GM23338 (cell line): ENCODE results near the gene TMEM141. TPM values are rescaled to one million over a fixed set of nuclear protein-coding genes. Genes with fewer than 3 reads are reported as not detected.

Source experiments
- ATAC-seq: fragments of 200-7000 bp; cut with Tn5 transposase; 3 replicates; pipeline ENCODE4 v1.9.1; 2020
- DNase-seq: peaks from one replicate; pipeline ENCODE4 v3.0.0-alpha.2; 2015; ENCODE audit warnings: low spot score
- H2AFZ ChIP-seq: fragments of 200-600 bp; sonication (generic); 2 replicates; pipeline ENCODE4 v1.8.0; 2016; ENCODE audit warnings: antibody characterized with exemption, mild to moderate bottlenecking, moderate library complexity
- H3F3A ChIP-seq: fragments of 200-600 bp; sonication (generic); replicated peaks from 2 replicates; pipeline ENCODE4 v1.8.0; 2017; ENCODE audit warnings: antibody characterized with exemption, mixed run types, low read depth
- H3K27ac ChIP-seq: fragments of 200-600 bp; sonication (generic); 2 replicates; pipeline ENCODE4 v1.6.1; 2016; ENCODE audit warnings: low read depth
- H3K27me3 ChIP-seq: fragments of 200-600 bp; sonication (generic); 2 replicates; pipeline ENCODE4 v1.8.0; 2016; ENCODE audit warnings: mild to moderate bottlenecking, mixed run types, moderate library complexity; ENCODE audit not compliant: insufficient read depth
- H3K36me3 ChIP-seq: fragments of 200-600 bp; sonication (generic); 2 replicates; pipeline ENCODE4 v1.8.0; 2016; ENCODE audit warnings: mild to moderate bottlenecking; ENCODE audit not compliant: insufficient read depth
- H3K4me1 ChIP-seq: fragments of 200-600 bp; sonication (generic); 2 replicates; pipeline ENCODE4 v1.8.0; 2016; ENCODE audit warnings: mild to moderate bottlenecking, moderate library complexity; ENCODE audit not compliant: insufficient read depth
- H3K4me2 ChIP-seq: fragments of 200-600 bp; sonication (generic); 2 replicates; pipeline ENCODE4 v1.7.1; 2017; ENCODE audit warnings: mixed run types
- H3K4me3 ChIP-seq: fragments of 200-600 bp; sonication (generic); 2 replicates; pipeline ENCODE4 v1.6.1; 2016; ENCODE audit warnings: mixed run types
- H3K79me2 ChIP-seq: fragments of 200-600 bp; sonication (generic); replicated peaks from 2 replicates; pipeline ENCODE4 v1.8.0; 2017; ENCODE audit warnings: mild to moderate bottlenecking; ENCODE audit not compliant: insufficient read depth
- H3K9me2 ChIP-seq: fragments of 200-600 bp; sonication (generic); 2 replicates; pipeline ENCODE4 v1.8.0; 2017; ENCODE audit not compliant: insufficient read depth
- H4K20me1 ChIP-seq: fragments of 200-600 bp; sonication (generic); replicated peaks from 2 replicates; pipeline ENCODE4 v1.8.0; 2017; ENCODE audit warnings: mild to moderate bottlenecking; ENCODE audit not compliant: insufficient read depth
- H3K27ac Mint-ChIP-seq: 2 replicates; pipeline ENCODE4 v1.8.0; 2020; ENCODE audit warnings: inconsistent platforms, mild to moderate bottlenecking, moderate library complexity, mixed read lengths
- H3K27me3 Mint-ChIP-seq: 3 replicates; pipeline ENCODE4 v1.8.0; 2022; ENCODE audit warnings: low read depth, mild to moderate bottlenecking, moderate library complexity, mixed read lengths, inconsistent platforms; ENCODE audit not compliant: insufficient read depth, poor library complexity
- H3K36me3 Mint-ChIP-seq: 3 replicates; pipeline ENCODE4 v1.8.0; 2021; ENCODE audit warnings: low read depth, mild to moderate bottlenecking, inconsistent platforms, moderate library complexity, mixed read lengths
- H3K4me1 Mint-ChIP-seq: 3 replicates; pipeline ENCODE4 v1.8.0; 2020; ENCODE audit warnings: mild to moderate bottlenecking, inconsistent platforms, mixed read lengths
- H3K4me3 Mint-ChIP-seq: 3 replicates; pipeline ENCODE4 v1.8.0; 2021; ENCODE audit warnings: moderate library complexity, mild to moderate bottlenecking, inconsistent platforms, mixed read lengths
- H3K9me3 Mint-ChIP-seq: 3 replicates; pipeline ENCODE4 v1.8.0; 2020; ENCODE audit warnings: moderate library complexity, mild to moderate bottlenecking, inconsistent platforms, mixed read lengths
- CREB1 ChIP-seq: fragments of 250-450 bp; sonication (Bioruptor Pico); IDR thresholded peaks from 2 replicates; pipeline ENCODE4 v1.5.0; 2020; ENCODE audit warnings: low read depth, mild to moderate bottlenecking, moderate library complexity
- CTCF ChIP-seq, 2 experiments: fragments of 200-600 bp in 1 of 2; sonication (generic) in 1 of 2; conservative IDR thresholded peaks; 2 replicates each; pipeline versions ENCODE4 v1.5.1 to v1.6.1; 2016 to 2017; ENCODE audit warnings: antibody characterized with exemption in 2 of 2, low read depth in 2 of 2, mild to moderate bottlenecking in 2 of 2, moderate library complexity in 1 of 2
- ETS1 ChIP-seq: IDR thresholded peaks from 2 replicates; pipeline ENCODE4 v1.6.1; 2016; ENCODE audit warnings: antibody characterized with exemption
- EZH2 ChIP-seq: fragments of 200-600 bp; sonication (generic); IDR thresholded peaks from one replicate; pipeline ENCODE4 v1.8.0; 2017; ENCODE audit warnings: antibody characterized with exemption, mild to moderate bottlenecking, low read depth; ENCODE audit not compliant: unreplicated experiment
- EZH2phosphoT487 ChIP-seq: fragments of 200-600 bp; sonication (generic); IDR thresholded peaks from one replicate; pipeline ENCODE4 v1.8.1; 2018; ENCODE audit warnings: antibody characterized with exemption; ENCODE audit not compliant: unreplicated experiment
- POLR2AphosphoS5 ChIP-seq: IDR thresholded peaks from 2 replicates; pipeline ENCODE4 v1.6.1; 2016; ENCODE audit warnings: antibody characterized with exemption, low read depth
- REST ChIP-seq: IDR thresholded peaks from one replicate; pipeline ENCODE4 v1.6.1; 2018; ENCODE audit warnings: antibody characterized with exemption; ENCODE audit not compliant: unreplicated experiment
- STAT1 ChIP-seq: IDR thresholded peaks from one replicate; pipeline ENCODE4 v1.6.1; 2016; ENCODE audit warnings: antibody characterized with exemption; ENCODE audit not compliant: unreplicated experiment
- ZNF114 ChIP-seq: fragments of 250-450 bp; sonication (Bioruptor Pico); IDR thresholded peaks from 2 replicates; pipeline ENCODE4 v1.5.0; 2020; ENCODE audit warnings: mild to moderate bottlenecking, moderate library complexity
- ZNF331 ChIP-seq: fragments of 250-450 bp; sonication (Bioruptor Pico); IDR thresholded peaks from 2 replicates; pipeline ENCODE4 v1.5.0; 2020; ENCODE audit warnings: low read depth, mild to moderate bottlenecking, moderate library complexity
- polyA plus RNA-seq: library from polyadenylated mRNA; unstranded; fragments of >200 nt; fragmentation: Nextera tagmentation; extraction: Ambion mirVana; gene quantifications from 2 replicates; pipeline ENCODE4 v1.2.1, GENCODE V29; 2016
- total RNA-seq: library from RNA; depleted of rRNA; stranded (reverse); fragments of >200 nt; shearing (Covaris generic); gene quantifications from 2 replicates; pipeline ENCODE4 v1.2.3, GENCODE V29; 2014

TMEM141 gene
- total and polyA plus RNA-seq, 2 experiments from 2014 or later: 71.4 to 90.5 TPM

GRCh38 chr9:136820971-136821825 is 30.1 kb downstream of the TMEM141 start (continued):
- TF ChIP-seq REST (no peak), ETS1 (no peak), ZNF331 (CRISPR knock-in tag) (no peak), EZH2phosphoT487 (no peak), CTCF (conservative IDR thresholded peaks at IDR 0.05; ENCODE audit: low read depth in 2 of 2) (no peak), EZH2 (no peak), STAT1 (no peak), CREB1 (no peak), ZNF114 (CRISPR knock-in tag) (no peak)

- no peak overlapping the region for H3K27ac Mint-ChIP-seq
- H3K9me3 Mint-ChIP-seq: no peaks in the 10 kb centered on the region
- H3K27me3 Mint-ChIP-seq: peaks cover 10% of the 10 kb centered on the region
- no peaks in the 10 kb centered on the region for H3K27me3 ChIP-seq
- H3K4me3 Mint-ChIP-seq: peak overlapping the region; percentile 68
- peak overlapping the region; percentile 89 for H3K4me2 ChIP-seq
- no peak overlapping the region for H3K27ac ChIP-seq
- peaks cover 6% of the 10 kb centered on the region; the same call in 1 of the 2 replicates for H3K4me1 ChIP-seq
- H4K20me1 ChIP-seq: peaks cover 21% of the 10 kb centered on the region
- H3K79me2 ChIP-seq: peaks cover 27% of the 10 kb centered on the region
- ATAC-seq (peak; percentile 55), DNase-seq (peak; percentile 74)
- no peak overlapping the region for H2AFZ ChIP-seq
- no peaks in the 10 kb centered on the region for H3K36me3 ChIP-seq
- peaks cover 9% of the 10 kb centered on the region; the same call in 1 of the 2 replicates for H3F3A ChIP-seq
- H3K4me3 ChIP-seq: peak overlapping the region; percentile 63
- H3K4me1 Mint-ChIP-seq: peaks cover 13% of the 10 kb centered on the region; the same call in 2 of the 3 replicates
- peaks cover 36% of the 10 kb centered on the region for H3K36me3 Mint-ChIP-seq
- no peaks in the 10 kb centered on the region for H3K9me2 ChIP-seq
- TF ChIP-seq EZH2 (no peak), CTCF (conservative IDR thresholded peaks at IDR 0.05; ENCODE audit: low read depth in 2 of 2) (no peak), STAT1 (no peak), EZH2phosphoT487 (no peak), POLR2AphosphoS5 (no peak), ZNF114 (CRISPR knock-in tag) (no peak), CREB1 (no peak), ETS1 (no peak)
These were observed 30.8 kb downstream of the TMEM141 start for GRCh38 chr9:136821826-136822544.
